IMR-90 (cell line): Measurements from ENCODE around the gene MRTFB. TPM values are rescaled to one million over a fixed set of nuclear protein-coding genes. Genes with fewer than 3 reads are reported as not detected.

Experiments
- ATAC-seq: fragments of 200-7000 bp; cut with Tn5 transposase; 2 replicates; pipeline ENCODE4 v1.9.1; 2020; ENCODE audit warnings: low read depth, mild to moderate bottlenecking, moderate library complexity
- BruUV-seq: library from RNA; stranded (reverse); fragments of 400-500 nt; replicated peaks from 2 replicates; lab custom pipeline; 2021; lab: Mats Ljungman, UMichigan
- CTCF ChIA-PET: fragments of 300-600 bp; formaldehyde crosslinking; extraction: SDS; loops from one replicate; lab custom pipeline; 2021; ENCODE audit warnings: antibody characterized with exemption; lab: Yijun Ruan, JAX
- POLR2A ChIA-PET: fragments of 300-600 bp; sonication (Branson Sonifier 250); formaldehyde crosslinking; loops from one replicate; lab custom pipeline; 2022; ENCODE audit warnings: antibody characterized with exemption; ENCODE audit not compliant: unreplicated experiment; lab: Charles Lee
- DNase-seq: peaks from one replicate; pipeline ENCODE4 v3.0.0; 2013
- H2AFZ ChIP-seq: replicated peaks from 2 replicates; pipeline ENCODE3; 2013; ENCODE audit warnings: low read length, mild to moderate bottlenecking; ENCODE audit not compliant: poor library complexity
- H2AK5ac ChIP-seq: 2 replicates; pipeline ENCODE4 v1.6.1; 2013; ENCODE audit warnings: low read depth, low read length, inconsistent platforms
- H2AK9ac ChIP-seq: replicated peaks from 2 replicates; pipeline ENCODE3; 2013; ENCODE audit warnings: mild to moderate bottlenecking, low read depth, low read length, moderate library complexity; ENCODE audit not compliant: poor library complexity
- H2BK120ac ChIP-seq: 2 replicates; pipeline ENCODE4 v1.6.1; 2013; ENCODE audit warnings: low read depth, low read length, inconsistent platforms
- H2BK15ac ChIP-seq: 3 replicates; pipeline ENCODE4 v1.6.1; 2013; ENCODE audit warnings: low read depth, low read length, inconsistent platforms
- H2BK20ac ChIP-seq: 2 replicates; pipeline ENCODE4 v1.6.1; 2013; ENCODE audit warnings: low read depth, mild to moderate bottlenecking, inconsistent platforms, low read length, moderate library complexity
- H2BK5ac ChIP-seq: 2 replicates; pipeline ENCODE4 v1.6.1; 2013; ENCODE audit warnings: mild to moderate bottlenecking, low read depth, low read length, inconsistent platforms; ENCODE audit not compliant: poor library complexity, severe bottlenecking
- H3K14ac ChIP-seq: replicated peaks from 2 replicates; pipeline ENCODE4 v1.6.1; 2013; ENCODE audit warnings: low read depth, low read length, inconsistent platforms
- H3K18ac ChIP-seq: 2 replicates; pipeline ENCODE4 v1.6.1; 2013; ENCODE audit warnings: low read depth, low read length, control low read depth
- H3K23ac ChIP-seq: 2 replicates; pipeline ENCODE4 v1.6.1; 2013; ENCODE audit warnings: low read depth, low read length, inconsistent platforms
- H3K27ac ChIP-seq: 2 replicates; pipeline ENCODE4 v1.5.1; 2013; ENCODE audit warnings: mild to moderate bottlenecking, control low read depth, low read length; ENCODE audit not compliant: insufficient read depth
- H3K27me3 ChIP-seq: 2 replicates; pipeline ENCODE4 v1.6.1; 2013; ENCODE audit warnings: low read length; ENCODE audit not compliant: control insufficient read depth, insufficient read depth
- H3K36me3 ChIP-seq: 2 replicates; pipeline ENCODE4 v1.6.1; 2013; ENCODE audit warnings: low read length, mixed read lengths; ENCODE audit not compliant: control insufficient read depth, insufficient read depth
- H3K4ac ChIP-seq: 2 replicates; pipeline ENCODE4 v1.6.1; 2013; ENCODE audit warnings: low read depth, low read length, inconsistent platforms
- H3K4me1 ChIP-seq: 2 replicates; pipeline ENCODE4 v1.6.1; 2013; ENCODE audit warnings: low read length, mixed read lengths; ENCODE audit not compliant: control insufficient read depth, insufficient read depth
- H3K4me2 ChIP-seq: 2 replicates; pipeline ENCODE4 v1.6.1; 2013; ENCODE audit warnings: low read depth, mild to moderate bottlenecking, control low read depth, low read length, moderate library complexity
- H3K4me3 ChIP-seq: 2 replicates; pipeline ENCODE4 v1.5.1; 2013; ENCODE audit warnings: low read depth, mild to moderate bottlenecking, control low read depth, low read length, moderate library complexity; ENCODE audit not compliant: insufficient read depth
- H3K56ac ChIP-seq: 2 replicates; pipeline ENCODE4 v1.6.1; 2013; ENCODE audit warnings: low read length, inconsistent platforms; ENCODE audit not compliant: insufficient read depth; ENCODE audit errors: extremely low read depth
- H3K79me1 ChIP-seq, 2 experiments: 2 replicates each; pipeline ENCODE4 v1.6.1; 2013; ENCODE audit warnings: low read length in 2 of 2, inconsistent platforms in 1 of 2, low read depth in 1 of 2
- H3K9ac ChIP-seq: 2 replicates; pipeline ENCODE4 v1.6.1; 2013; ENCODE audit warnings: low read depth, low read length, control low read depth
- H3K9me1 ChIP-seq: 2 replicates; pipeline ENCODE4 v1.6.1; 2013; ENCODE audit warnings: low read length, inconsistent platforms; ENCODE audit not compliant: insufficient read depth
- H3K9me3 ChIP-seq: 2 replicates; pipeline ENCODE4 v1.6.1; 2013; ENCODE audit warnings: low read length; ENCODE audit not compliant: control insufficient read depth, insufficient read depth
- H4K20me1 ChIP-seq: 2 replicates; pipeline ENCODE4 v1.6.1; 2013; ENCODE audit warnings: low read length, inconsistent platforms; ENCODE audit not compliant: insufficient read depth
- H4K5ac ChIP-seq: 2 replicates; pipeline ENCODE4 v1.6.1; 2013; ENCODE audit warnings: mild to moderate bottlenecking, low read depth, low read length, control low read depth
- H4K8ac ChIP-seq, 2 experiments: 2 replicates each; pipeline ENCODE4 v1.6.1; 2013; ENCODE audit warnings: low read depth in 2 of 2, low read length in 2 of 2, control low read depth in 1 of 2, inconsistent platforms in 1 of 2
- H4K91ac ChIP-seq: 2 replicates; pipeline ENCODE4 v1.6.1; 2013; ENCODE audit warnings: low read depth, low read length, inconsistent platforms; ENCODE audit not compliant: insufficient read depth
- BHLHE40 ChIP-seq: fragments of 150-350 bp; IDR thresholded peaks from 2 replicates; pipeline ENCODE4 v1.6.1; 2016; ENCODE audit warnings: mild to moderate bottlenecking, low read depth, low read length
- CEBPB ChIP-seq: IDR thresholded peaks from 2 replicates; pipeline ENCODE4 v1.6.1; 2012; ENCODE audit warnings: low read depth, low read length, improper control_type of control experiment
- CHD1 ChIP-seq: IDR thresholded peaks from 2 replicates; pipeline ENCODE4 v1.6.1; 2012; ENCODE audit warnings: low read depth, low read length, improper control_type of control experiment
- CTCF ChIP-seq: conservative IDR thresholded peaks from 2 replicates; pipeline ENCODE4 v1.5.1; 2012; ENCODE audit warnings: mild to moderate bottlenecking, low read depth, low read length, improper control_type of control experiment
- ELK1 ChIP-seq: fragments of 150-350 bp; IDR thresholded peaks from 2 replicates; pipeline ENCODE4 v1.6.1; 2016; ENCODE audit warnings: low read depth, mild to moderate bottlenecking, low read length, moderate library complexity, borderline replicate concordance
- FOS ChIP-seq: fragments of 150-350 bp; IDR thresholded peaks from 2 replicates; pipeline ENCODE4 v1.6.1; 2016; ENCODE audit warnings: low read depth, low read length
- MAFK ChIP-seq: IDR thresholded peaks from 2 replicates; pipeline ENCODE4 v1.6.1; 2012; ENCODE audit warnings: low read depth, low read length, improper control_type of control experiment
- MAZ ChIP-seq: IDR thresholded peaks from 2 replicates; pipeline ENCODE4 v1.6.1; 2012; ENCODE audit warnings: low read depth, mild to moderate bottlenecking, low read length, improper control_type of control experiment, moderate library complexity, borderline replicate concordance
- MXI1 ChIP-seq: IDR thresholded peaks from 2 replicates; pipeline ENCODE4 v1.6.1; 2012; ENCODE audit warnings: low read depth, mild to moderate bottlenecking, low read length, moderate library complexity, borderline replicate concordance
- NFE2L2 ChIP-seq: fragments of 150-350 bp; IDR thresholded peaks from 2 replicates; pipeline ENCODE4 v1.6.1; 2016; ENCODE audit warnings: low read depth, mild to moderate bottlenecking, low read length
- POLR2A ChIP-seq: IDR thresholded peaks from 2 replicates; pipeline ENCODE4 v1.6.1; 2012; ENCODE audit warnings: mild to moderate bottlenecking, low read depth, low read length
- RAD21 ChIP-seq: IDR thresholded peaks from 2 replicates; pipeline ENCODE4 v1.6.1; 2012; ENCODE audit warnings: low read length, improper control_type of control experiment
- RCOR1 ChIP-seq: IDR thresholded peaks from 2 replicates; pipeline ENCODE4 v1.6.1; 2012; ENCODE audit warnings: mild to moderate bottlenecking, low read length, improper control_type of control experiment; ENCODE audit not compliant: insufficient replicate concordance
- RFX5 ChIP-seq: IDR thresholded peaks from 2 replicates; pipeline ENCODE4 v1.8.0; 2012; ENCODE audit warnings: low read depth, mild to moderate bottlenecking, low read length, moderate library complexity
- SMC3 ChIP-seq: fragments of 150-350 bp; IDR thresholded peaks from 2 replicates; pipeline ENCODE4 v1.6.1; 2016; ENCODE audit warnings: low read depth, mild to moderate bottlenecking, antibody characterized with exemption, low read length, moderate library complexity
- USF2 ChIP-seq: fragments of 150-350 bp; IDR thresholded peaks from 2 replicates; pipeline ENCODE4 v1.6.1; 2017; ENCODE audit warnings: mild to moderate bottlenecking, antibody characterized with exemption, low read length, low read depth
- dilution Hi-C: fragments of 300-500 bp; cut with HindIII; formaldehyde crosslinking; loops from one replicate; pipeline ENCODE4 v1.14.3; 2018; ENCODE audit warnings: low sequenced_read_pairs; ENCODE audit not compliant: unreplicated experiment
- in situ Hi-C: fragments of 300-500 bp; cut with MboI; formaldehyde crosslinking; loops from 3 replicates; pipeline ENCODE4 v1.14.3; 2019; ENCODE audit warnings: low sequenced_read_pairs, inconsistent platforms, mixed read lengths
- intact Hi-C: fragments of 100-400 bp; cut with micrococcal nuclease; formaldehyde crosslinking; loops from 2 replicates; pipeline ENCODE4 v1.10.0; 2022
- polyA plus RNA-seq, 3 experiments: library from polyadenylated mRNA; depleted of rRNA; stranded (reverse); fragments of >200 nt; gene quantifications; 2 replicates each; pipeline ENCODE4 v1.2.3, GENCODE V29; 2012; ENCODE audit warnings: low replicate concordance in 1 of 3
- total RNA-seq: library from RNA; depleted of rRNA; stranded (reverse); fragments of >200 nt; gene quantifications from 2 replicates; pipeline ENCODE4 v1.2.3, GENCODE V29; 2012

MRTFB gene
- total and polyA plus RNA-seq, 2 of the 4 experiments (the other 2 are of a cell fraction) = 4.4 to 5.4 TPM

GRCh38 chr16:14101415-14101814 lies 30.3 kb downstream of the MRTFB start:
- TF ChIP-seq MXI1 (no peak), CTCF (no peak), RCOR1 (no peak), BHLHE40 (no peak), SMC3 (no peak), NFE2L2 (no peak), FOS (no peak), RAD21 (no peak), CHD1 (no peak), USF2 (no peak), MAFK (no peak), MAZ (no peak), CEBPB (no peak), ELK1 (no peak), RFX5 (no peak), POLR2A (no peak)
- Histone ChIP-seq H3K4me1 (peaks cover 5% of the 10 kb centered on the region; the same call in 1 of the 2 replicates), H3K9me3 (no peaks in the 10 kb centered on the region), H2BK15ac (no peak overlapping the region), H2AFZ (no peak overlapping the region), H2AK5ac (no peak overlapping the region), H3K36me3 (no peaks in the 10 kb centered on the region), H3K27me3 (no peaks in the 10 kb centered on the region), H3K9me1 (peaks cover 6% of the 10 kb centered on the region; the same call in 1 of the 2 replicates), H3K14ac (no peak overlapping the region), H3K56ac (no peak overlapping the region), H3K23ac (no peak overlapping the region), H4K8ac (no peak overlapping the region), H3K4ac (no peak overlapping the region), H2BK20ac (no peak overlapping the region), H3K4me2 (no peak overlapping the region), H3K9ac (no peak overlapping the region), H4K20me1 (peaks cover 3% of the 10 kb centered on the region; the same call in 1 of the 2 replicates), H2BK120ac (no peak overlapping the region), H4K91ac (no peak overlapping the region), H3K18ac (no peak overlapping the region), H3K79me1 (peaks cover 22 to 28% of the 10 kb centered on the region in 2 experiments), H2AK9ac (no peak overlapping the region), H4K5ac (no peak overlapping the region), H3K27ac (no peak overlapping the region), H2BK5ac (no peak overlapping the region), H3K4me3 (no peak overlapping the region)
- POLR2A ChIA-PET = interaction anchor here (0.6 kb wide), 2 partner anchors 51 to 98 kb away, joined by 3 to 8 read pairs; no protein-coding TSS in a partner anchor
- dilution Hi-C loops = no loop called here
- BruUV-seq = no TSS peak
- no peak for DNase-seq
- in situ Hi-C loops = no loop called here
- intact Hi-C loops = no loop called here
- ATAC-seq = no peak
- CTCF ChIA-PET = no interaction called here
